Esophagus mucosa (tissue), 1 donor: Measurements from ENCODE around the gene ITPKB. TPM values are rescaled to one million over a fixed set of nuclear protein-coding genes. Genes with fewer than 3 reads are reported as not detected.
"Not testable (repeated sequence)": the region's sequence is repeated elsewhere in the genome, so short reads cannot be mapped to it uniquely, and the experiment has no call there.

Experiments
- ATAC-seq: fragments of 200-7000 bp; cut with Tn5 transposase; one replicate; pipeline ENCODE4 v1.9.1; 2020
- total RNA-seq: library from RNA; stranded (reverse); gene quantifications from one replicate; pipeline ENCODE4 v1.2.4, GENCODE V29; 2023
- donor health status: DM: yes; HTN: yes; CAD: no.

Gene ITPKB
- total RNA-seq, 1 donor from 2014 or later = 10.9 TPM

DNA sequence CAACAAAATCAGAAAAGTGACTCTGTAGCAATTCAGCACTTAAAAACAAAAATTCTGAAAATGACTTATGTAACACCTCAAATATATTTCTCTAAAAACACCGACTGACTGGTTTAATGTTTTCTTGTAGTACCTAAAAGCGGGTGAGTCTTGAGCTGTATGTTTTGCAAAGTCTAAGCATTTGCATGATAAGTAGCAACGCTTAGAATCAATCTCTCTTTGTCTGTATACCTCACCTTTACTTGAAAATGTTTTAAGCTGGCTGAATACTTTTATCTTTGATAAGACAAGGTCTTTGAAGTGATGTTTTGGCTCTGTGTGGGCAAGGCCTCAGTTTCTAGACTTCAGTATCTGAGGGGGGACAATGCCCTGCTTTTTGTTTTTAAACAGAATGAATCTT, 8.2 kb downstream of the ITPKB start:
- no peak for ATAC-seq

DNA sequence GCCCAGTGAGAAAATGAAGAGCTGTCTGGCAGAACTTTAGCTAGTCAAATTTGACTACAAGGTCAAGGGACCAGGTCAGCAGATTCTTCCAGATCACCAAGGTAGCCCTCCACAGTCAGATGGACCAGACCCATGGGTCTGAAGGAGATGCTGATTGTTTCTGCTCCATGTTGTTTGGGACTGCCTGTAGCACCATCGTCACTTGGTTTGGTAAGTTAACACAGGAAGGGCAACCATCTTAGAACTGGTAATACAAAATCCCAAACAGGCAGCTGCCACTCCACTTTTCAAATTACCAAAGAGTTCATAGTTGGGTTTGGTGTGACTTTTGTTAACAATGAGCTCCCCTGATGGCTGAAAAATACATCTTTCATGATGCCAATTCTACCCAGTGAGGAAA, 9.0 kb downstream of the ITPKB start:
- ATAC-seq = no peak

DNA sequence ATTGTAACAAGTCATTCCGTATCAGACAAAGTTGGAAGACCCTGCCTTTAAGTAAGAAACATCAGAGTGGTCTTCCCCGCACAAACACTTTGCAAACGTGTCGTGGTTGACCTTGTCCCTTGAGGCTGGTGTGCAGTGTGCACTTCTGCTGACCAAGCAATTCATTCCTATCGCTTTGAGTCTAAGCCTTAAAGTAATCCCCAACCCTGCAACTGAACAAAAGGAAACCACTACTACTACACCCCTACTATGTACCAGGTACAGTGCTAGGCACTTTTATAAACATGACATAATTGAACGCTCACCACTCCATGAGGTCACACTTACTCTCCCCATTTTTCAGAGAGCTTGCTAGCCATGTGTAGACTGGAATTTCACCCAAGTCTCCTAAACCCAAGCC, 10.6 kb downstream of the ITPKB start:
- no peak for ATAC-seq

DNA sequence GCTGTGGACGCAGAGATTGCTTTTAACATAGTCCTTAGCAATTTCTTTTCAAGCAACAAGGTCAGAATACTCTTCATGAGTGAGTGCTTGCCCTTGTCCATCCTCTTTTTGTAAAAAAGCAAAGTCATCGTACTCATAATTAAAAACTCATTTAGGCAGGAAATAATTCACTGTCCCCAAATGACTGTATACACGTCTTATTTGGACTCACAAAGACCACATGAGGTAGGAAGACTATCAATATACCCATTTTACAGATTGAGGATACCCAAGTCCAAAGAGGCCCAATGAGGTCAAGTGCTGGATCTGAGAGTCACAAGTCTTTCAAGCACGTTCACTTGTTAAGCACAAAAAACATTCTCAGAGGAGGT, 13.2 kb downstream of the ITPKB start:
- no peak for ATAC-seq

DNA sequence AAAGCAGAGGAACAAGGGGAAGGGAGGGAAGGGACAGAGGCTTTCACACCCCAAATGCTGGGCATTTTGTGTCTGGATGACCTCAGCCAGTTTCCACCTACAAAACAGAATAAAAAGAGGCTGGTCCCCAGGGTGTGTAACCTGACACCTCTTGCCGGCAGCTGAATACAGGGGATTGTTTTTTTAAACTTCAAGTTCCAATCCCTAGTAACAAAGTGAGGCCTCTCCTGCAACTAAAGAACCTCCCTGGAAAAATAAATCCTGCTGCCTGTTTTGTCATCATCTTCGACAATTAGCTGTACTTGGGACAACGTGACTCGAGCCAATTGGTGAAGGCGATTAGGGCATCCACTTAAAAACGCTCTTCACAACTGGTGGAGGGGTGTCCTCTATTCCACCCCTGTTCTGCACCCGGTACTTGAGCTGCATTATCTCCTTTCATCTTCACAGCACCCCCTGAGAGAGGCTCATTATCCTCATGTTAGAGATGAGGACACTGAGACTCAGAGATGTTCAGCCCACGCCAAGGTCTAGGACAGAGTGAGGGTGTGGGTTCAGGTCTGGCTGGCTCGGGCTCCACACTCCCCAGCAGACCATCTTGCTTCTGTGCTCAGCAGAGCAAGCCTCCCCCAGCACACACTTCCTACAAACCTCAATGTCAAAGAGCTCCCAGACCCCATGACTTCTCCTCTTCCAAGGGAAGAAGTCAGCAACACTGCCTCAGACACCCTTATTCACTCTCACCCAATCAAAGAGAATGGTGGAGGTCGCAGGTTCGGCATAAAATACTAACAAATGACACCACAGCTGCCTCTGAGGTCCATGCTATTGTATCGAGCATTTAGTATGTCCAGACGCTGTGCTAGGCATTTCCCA, 15.2 kb downstream of the ITPKB start:
- ATAC-seq = peak; percentile 42

DNA sequence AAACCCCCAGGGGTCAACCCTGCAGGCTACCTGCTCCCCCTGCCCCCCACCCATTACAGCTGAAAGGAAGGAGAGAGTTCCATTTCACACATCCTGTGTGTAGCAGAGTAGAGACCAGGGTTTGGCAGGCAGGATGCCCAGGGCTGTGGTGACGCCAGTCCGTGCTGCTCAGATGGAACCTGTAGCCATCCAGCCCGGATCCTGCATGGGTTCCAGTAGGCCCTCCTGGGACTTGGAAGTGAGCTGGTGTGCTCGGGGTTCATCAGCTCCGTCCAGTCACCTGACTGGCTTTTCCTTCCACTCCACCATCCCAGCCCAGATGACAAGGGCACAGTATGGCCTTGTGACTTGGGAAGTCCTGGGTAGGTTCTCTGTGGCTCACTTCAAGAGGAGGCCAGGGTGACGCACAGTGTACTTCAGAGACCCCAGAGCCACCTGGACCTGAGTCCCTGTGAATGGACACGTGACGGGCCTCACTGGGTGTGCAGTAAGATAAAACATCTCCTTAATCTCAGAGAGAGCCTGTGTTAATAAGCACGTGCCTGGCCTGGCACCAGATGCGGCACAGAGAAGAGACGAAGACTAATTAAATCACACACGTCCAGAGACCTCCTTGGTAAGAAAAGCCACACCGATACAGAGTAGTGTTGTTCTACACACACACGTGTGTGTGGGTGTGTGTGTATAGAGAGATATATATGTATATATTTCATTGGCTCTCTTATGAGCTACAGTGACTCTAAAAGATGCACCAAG, 16.0 kb downstream of the ITPKB start:
- peak; percentile 27 for ATAC-seq

DNA sequence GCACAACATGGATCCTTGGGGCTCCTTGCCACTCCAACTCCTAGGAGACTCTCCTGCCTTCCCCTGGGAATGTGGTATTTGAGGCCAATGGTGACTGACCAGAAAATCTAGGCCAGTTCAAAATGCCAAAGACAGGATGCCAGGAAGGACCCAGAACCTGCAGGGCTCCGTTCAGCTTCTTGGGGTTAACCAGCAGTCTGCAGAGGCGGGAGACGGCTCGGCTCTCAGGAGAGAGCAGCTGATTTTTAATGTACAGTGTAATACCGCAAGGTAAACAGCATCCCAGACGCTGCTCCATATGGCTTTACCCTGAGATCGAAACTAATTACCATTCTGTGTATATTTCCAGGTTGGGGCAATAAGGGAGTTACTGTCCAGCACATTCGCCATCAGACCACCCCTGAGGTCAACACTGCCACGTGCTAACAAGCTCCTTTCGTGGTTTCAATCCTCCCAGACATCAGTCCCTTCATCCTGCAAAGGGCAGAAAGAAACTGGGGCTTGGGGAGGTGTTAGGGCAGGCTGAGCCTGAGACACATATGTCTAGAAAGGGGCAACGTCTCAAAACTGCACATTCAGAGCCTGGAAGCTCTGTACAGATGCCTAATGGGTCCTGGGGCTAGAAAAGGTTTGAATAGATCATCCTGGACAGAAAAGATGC, 16.7 kb downstream of the ITPKB start:
- no peak for ATAC-seq

DNA sequence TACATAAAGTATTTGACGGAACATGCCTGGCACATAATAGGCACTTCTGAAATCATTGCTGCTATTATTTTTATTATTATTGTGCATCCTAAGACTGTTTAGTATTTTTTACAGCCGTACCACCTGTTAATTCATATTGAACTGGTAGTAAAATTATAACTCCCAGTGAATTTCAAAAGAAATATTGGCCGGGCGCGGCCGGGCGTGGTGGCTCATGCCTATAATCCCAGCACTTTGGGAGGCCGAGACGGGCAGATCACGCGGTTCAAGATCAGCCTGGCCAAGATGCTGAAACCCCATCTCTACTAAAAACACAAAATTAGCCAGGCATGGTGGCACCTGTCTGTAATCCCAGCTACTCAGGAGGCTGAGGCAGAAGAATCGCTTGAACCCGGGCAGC, 18.5 kb downstream of the ITPKB start:
- ATAC-seq = not testable (repeated sequence)

DNA sequence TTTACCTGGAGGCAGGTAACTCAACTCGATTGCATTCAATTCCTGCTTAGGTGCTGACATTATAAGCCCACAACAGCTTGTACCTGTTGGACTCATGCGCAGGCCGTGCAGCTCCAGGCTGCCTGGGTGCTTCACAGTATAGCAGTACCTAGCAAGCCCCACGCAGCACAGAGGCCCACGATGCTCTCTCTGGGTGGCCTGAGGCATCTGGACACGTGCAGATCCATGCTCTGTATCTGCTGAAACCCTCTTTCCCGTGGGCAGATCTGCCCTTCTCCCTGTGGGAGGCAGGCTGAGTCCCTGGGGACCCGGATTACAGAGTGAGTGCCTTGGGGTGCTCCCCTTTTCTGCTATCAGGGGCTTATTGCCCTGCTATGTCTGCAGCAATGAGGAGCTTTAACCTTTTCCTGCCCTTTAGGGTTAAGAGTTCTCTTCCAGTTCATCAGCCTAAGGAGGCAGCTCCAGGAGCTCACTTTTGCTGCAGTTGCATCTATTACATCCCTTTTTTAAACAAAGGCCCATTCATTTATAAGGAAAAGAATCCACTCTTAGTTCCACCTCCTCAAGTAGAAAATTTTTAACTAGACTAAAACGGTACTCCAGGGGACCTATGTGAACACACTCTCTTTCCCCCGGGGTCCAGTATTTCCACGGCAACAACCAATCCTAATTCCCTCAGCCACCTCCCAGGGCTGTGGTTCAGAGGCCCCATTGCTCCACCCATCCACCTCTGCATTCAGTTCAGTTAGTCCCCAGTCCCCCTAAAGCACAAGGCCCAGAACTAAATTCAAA, 19.3 kb downstream of the ITPKB start:
- ATAC-seq = no peak

DNA sequence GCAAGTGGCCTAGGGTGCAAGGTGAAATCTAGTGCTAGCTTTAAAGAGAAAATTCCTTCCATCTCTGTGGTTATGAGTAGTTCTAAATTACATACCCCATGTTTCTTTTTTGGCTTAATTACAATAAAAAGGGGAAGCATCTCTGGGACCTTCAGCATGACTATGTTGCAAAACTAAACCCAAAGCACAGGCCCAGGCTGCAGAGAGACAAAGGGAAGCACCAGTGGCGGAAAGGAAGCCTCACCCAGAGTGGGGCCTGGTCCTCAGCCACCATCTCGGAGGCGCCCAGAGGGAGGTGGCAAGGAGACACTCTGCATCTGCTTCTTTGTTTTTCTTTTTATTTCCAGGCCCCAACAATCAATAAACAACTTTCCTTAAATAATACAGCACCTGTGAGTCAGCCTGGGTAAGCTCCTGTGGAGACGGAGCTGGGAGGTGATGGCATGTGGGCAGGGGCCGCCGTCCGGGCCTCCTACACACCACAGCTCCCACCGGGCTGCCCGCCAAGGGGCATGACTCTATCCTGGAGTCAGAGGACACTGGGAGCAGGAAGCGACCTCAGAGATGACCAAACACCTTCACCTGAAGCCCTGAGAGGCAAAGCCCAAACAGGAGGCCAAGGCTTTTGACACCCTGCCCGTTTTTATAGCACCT, 21.7 kb downstream of the ITPKB start:
- no peak for ATAC-seq

DNA sequence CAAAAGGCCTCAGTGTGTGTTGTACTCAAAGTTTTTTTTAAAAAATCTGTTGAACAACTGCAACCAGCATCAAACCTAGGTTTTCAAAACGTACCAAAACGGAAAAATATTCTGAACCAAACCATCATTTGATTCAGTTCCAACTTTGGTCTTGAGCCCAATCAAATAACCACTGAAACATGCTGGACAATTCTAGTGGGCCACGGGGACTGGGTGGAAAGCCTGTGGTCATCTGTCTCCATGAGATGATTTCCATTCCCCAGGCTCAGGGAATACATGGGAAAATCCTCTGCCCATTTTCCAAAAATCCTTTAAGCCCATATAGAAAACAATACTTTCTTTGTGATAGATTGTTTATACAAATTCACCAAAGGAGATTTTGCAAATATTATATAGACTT, 22.5 kb downstream of the ITPKB start:
- ATAC-seq = no peak

DNA sequence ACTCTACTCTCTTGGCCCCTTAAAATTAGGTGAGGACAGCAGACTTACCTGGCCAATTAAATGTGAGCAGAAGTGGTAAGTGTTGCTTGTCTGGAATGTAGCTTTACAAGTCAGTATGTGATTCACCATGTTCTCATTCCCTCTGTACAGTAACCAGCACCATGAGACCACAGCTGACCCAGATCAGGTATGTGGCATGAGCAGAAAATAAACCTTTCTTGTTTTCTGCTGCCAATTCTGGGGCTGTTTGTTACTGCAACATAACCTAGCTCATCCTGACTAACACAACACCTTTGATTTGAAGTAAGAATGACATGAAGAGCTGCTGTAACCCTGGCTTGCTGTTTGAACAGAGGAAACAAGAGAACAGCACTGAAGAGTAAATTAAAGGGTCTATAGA, 24.9 kb downstream of the ITPKB start:
- peak; percentile 82 for ATAC-seq

DNA sequence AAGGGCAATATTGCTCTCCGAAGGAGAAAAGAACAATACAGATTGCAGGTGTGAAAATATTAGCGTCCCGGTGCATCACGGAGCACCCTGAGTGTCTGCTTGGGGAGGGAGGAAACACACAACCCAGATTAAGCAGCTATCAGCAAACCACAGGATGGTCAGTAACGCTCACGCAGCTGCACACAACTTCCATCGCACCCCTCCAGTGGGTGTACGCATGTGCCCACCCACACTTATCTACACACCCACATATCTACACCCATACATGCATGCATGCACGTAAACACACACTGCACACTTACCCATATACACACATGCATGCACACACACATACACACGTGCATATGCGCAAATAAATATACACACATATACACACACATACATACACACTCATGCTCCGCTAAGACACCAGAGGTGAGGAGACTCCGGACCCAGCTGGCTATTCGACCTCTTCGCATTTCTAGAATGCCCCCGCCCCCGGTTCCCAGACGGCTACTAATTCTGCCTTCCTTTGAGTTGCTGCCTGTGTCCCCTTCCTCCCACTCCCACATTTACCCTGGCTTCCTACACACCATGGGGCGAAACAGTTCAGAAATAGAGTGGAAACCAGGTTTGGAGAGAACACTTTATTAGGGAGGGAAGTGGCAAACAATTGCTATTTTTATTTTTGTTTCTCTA, 26.2 kb downstream of the ITPKB start:
- no peak for ATAC-seq

DNA sequence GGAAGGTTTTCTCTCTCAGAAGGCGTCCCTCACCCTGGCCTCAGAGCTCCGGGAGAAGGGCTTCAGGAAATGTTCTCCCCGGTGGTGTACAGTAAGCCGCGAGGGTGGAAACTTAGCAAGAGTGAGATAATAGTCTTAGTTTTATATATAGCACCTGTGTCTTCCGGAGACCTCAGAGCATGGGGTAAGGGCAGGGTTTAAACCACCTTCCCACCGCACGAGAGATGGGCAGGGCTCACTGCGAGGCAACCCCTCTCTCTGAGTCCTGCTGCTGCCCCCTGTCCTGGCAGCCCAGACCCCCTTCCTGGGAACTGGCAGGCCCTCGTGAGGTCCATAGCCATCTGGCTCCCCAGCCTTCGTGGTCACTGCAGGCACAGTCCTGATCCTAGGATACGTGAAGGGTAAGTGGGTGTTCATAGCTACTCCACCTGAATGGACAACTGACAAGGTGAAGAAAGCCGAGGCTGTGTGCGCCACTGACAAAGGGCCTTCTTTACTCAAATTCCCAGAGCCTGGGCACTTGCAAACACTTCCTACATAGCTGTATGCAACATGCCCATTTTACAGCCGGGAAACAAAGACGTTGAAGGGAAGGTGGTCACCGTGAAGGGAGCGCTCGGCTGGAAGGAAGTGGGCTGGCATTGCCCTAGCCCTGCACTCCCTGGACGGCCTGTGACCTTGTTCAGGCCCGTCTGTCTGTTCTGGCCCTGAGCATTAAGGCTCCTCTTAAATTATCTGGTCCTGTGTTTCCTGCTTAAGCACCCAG, 26.9 kb downstream of the ITPKB start:
- peak; percentile 5 for ATAC-seq

DNA sequence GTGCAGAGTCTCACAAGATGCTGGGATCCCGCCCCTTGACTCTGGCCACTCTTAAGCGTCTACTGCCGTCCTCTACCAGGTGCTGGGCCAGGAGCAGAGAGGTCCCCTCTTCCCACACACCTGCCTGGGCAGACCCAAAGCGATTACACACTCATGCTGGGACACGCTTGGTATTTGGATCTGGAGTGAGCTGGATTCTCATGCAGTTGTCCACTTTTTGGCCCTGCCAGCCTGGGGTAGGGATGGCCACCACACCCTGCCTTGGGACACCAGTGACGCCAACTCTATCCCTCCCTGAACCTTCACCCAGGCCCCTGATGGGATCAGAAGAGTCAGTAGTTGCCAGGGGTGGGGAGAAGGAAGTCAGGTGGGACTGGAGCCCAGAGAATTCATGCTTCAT, 28.6 kb downstream of the ITPKB start:
- no peak for ATAC-seq

DNA sequence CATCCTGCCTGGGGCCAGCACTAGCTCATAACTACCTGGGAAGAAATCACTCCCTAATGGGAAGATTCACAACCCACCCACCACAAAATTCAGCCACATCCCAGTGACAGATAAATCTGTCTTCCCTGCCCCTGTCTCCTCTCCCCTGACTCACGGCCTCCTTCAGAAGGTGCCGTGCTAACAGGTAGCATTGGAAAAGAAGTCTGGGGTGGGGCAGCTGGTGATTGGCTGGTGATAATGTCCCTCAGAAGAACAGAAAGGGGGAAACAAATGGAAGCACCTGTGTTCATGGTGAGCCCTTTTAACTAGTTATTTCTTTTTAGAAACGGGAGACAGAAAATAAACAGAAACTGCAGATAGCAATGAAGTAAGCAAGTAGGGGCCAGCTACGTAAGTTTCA, 29.1 kb downstream of the ITPKB start:
- ATAC-seq = no peak

DNA sequence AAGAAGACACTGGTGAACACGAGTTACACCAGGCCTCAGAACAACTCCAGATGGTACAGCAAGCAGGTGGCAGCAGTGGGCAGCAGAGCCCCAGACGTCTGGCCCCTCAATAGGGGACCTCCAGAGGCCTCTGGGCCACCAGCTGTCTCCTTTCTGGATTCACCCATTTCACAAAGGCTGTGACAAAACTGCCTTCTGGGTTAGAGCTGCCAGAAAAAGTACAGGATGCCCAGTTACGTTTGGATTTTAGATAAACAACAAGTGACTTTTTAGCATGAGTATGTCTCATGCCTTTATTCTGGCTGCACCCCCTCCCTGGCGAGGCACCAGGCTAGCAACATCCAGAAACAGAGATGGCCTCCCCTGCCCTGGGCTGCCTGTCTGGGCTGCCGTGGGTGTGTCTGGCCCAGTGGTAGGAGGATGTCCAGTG, 30.1 kb downstream of the ITPKB start:
- no peak for ATAC-seq

DNA sequence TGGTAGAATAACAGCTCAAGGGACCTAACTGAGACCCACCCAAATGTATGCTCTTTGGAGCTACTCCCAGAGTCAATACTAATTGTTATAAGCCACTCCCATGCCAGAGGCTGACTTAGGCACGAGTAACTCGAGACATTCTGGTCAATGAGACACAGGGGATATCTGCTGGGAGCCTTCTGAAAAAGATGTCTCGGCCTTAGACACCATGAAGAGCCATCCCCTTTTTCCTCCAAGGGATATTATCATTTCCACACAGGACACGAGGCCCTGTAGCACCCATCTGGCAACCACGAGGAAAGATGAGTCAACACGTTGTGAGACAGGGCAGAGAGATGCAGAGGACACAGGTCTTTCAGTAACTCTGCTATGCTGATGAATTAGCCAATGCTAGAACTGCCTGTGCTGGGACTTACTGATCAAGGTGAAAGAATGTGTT, 30.7 kb downstream of the ITPKB start:
- ATAC-seq = peak; percentile 67

DNA sequence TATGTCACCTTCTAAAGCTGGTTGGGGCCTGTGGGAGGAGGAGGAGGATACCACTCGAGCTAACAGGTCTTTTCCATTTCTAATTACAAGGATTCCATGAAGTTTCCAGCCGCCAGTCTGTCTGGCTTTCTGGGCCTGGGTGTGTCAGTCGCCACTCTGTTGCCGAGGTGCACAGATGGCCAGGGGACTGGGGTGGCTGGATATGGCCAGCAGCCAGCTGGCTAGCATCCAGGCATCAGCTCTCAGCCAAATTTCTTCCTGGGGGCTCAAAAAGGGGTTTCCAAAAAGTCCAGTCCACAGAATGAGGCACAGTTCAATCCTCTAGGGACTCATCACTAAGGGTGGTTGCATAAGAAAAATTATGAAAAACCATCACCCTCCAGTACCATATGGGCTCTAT, 32.4 kb downstream of the ITPKB start:
- ATAC-seq = no peak

DNA sequence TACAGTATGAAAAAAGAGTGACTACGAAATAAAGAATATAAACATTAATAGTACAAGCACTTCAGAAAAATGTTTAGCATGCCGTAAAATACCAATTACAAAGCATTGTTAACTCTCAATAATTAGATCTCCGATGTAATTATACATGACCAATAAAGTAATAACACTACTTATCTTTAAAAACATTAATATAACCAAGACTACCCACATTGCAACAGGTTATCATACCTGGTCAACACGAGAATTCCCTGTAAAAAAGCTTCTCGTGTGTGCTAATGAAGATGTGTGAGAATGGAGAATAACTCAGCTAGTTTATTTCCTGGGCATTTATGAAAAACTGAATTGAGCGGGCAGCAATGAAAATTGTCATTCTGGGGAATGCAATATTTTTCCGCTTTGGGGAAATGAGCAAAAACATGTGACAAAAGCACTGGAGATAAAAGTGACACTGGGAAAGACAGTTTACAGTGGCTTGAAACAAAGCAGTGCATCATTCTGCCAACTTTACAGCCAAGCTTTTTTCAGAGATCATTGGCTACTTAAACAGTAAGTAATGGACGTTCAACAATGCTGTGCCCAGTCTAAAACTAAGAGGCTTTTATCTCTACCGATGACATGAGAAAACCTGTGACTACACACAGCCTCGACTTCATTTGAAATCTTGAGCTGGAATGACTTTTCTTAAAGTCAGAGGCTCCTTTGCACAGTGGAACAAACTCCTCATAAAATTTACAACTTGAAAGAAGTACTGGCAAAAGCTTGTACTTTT, 34.7 kb downstream of the ITPKB start:
- ATAC-seq = no peak
